Germinal center (tissue), 1 donor: ENCODE data around the gene FOXO3B.
"Not testable (repeated sequence)": the region's sequence is repeated elsewhere in the genome, so short reads cannot be mapped to it uniquely, and the experiment has no call there.

ENCODE experiments used
- DNase-seq: peaks from one replicate; pipeline ENCODE4 v3.0.0; 2012; ENCODE audit warnings: mixed read lengths, low spot score

FOXO3B gene

GRCh38 chr17:18650094-18650493 lies 32.0 kb downstream of the FOXO3B start:
- DNase-seq: not testable (repeated sequence)

- DNase-seq: not testable (repeated sequence)
These were observed 37.8 kb downstream of the FOXO3B start, which contains the start of gene TBC1D28 for GRCh38 chr17:18644291-18644690. TSS of gene TBC1D28 (minus strand) at chr17:18644391. CDS start at chr17:18641352, 3,039 bp downstream.

GRCh38 chr17:18643124-18643523 lies 39.0 kb downstream of the FOXO3B start:
- not testable (repeated sequence) for DNase-seq

- not testable (repeated sequence) for DNase-seq
These were observed 43.8 kb downstream of the FOXO3B start for GRCh38 chr17:18638357-18638756.

GRCh38 chr17:18636237-18636636 lies 45.9 kb downstream of the FOXO3B start:
- not testable (repeated sequence) for DNase-seq

- not testable (repeated sequence) for DNase-seq
These were observed 46.3 kb downstream of the FOXO3B start for GRCh38 chr17:18635773-18636172.

GRCh38 chr17:18634550-18635263 lies 47.4 kb downstream of the FOXO3B start:
- DNase-seq: not testable (repeated sequence)
